A549 (cell line): ENCODE measurements around the gene TMEM140. TPM values are rescaled to one million over a fixed set of nuclear protein-coding genes. Genes with fewer than 3 reads are reported as not detected.

ENCODE experiments used
- ATAC-seq, 2 experiments: fragments of 200-7000 bp in 1 of 2; fragments of >200 bp in 1 of 2; cut with Nextera tagmentation in 1 of 2; cut with Tn5 transposase in 1 of 2; 3 replicates each; pipeline versions ENCODE4 v1.8.0 to v1.9.1; 2018 to 2020; ENCODE audit warnings: mild to moderate bottlenecking in 1 of 2, moderate library complexity in 1 of 2
- CTCF ChIA-PET: fragments of 300-600 bp; sonication (Branson Sonifier 250); formaldehyde crosslinking; extraction: SDS; loops from one replicate; lab custom pipeline; 2021; ENCODE audit warnings: antibody characterized with exemption, inconsistent platforms; lab: Yijun Ruan, JAX
- POLR2A ChIA-PET: fragments of 350-600 bp; formaldehyde crosslinking; extraction: SDS; loops from one replicate; lab custom pipeline; 2021; ENCODE audit warnings: antibody characterized with exemption, inconsistent platforms; lab: Yijun Ruan, JAX
- DNase-seq, 2 experiments: peaks; one replicate each; pipeline versions ENCODE4 v3.0.0 to v3.0.0-alpha.2; 2011 to 2016; ENCODE audit warnings: low read depth in 1 of 2, low spot score in 1 of 2
- FAIRE-seq: peaks from 2 replicates; lab custom pipeline; 2011; peaks lifted over from hg19 to GRCh38; lab: Jason Lieb, UNC
- H3K27ac ChIP-seq, 2 experiments: fragments of >200 bp; sonication (Bioruptor Twin); formaldehyde crosslinking; 3 replicates each; pipeline ENCODE4 v1.5.1; 2016 to 2017
- H3K4me1 ChIP-seq: fragments of >200 bp; sonication (Bioruptor Twin); formaldehyde crosslinking; 3 replicates; pipeline ENCODE4 v1.6.1; 2016
- H3K4me2 ChIP-seq: fragments of >200 bp; sonication (Bioruptor Twin); formaldehyde crosslinking; 3 replicates; pipeline ENCODE4 v1.6.1; 2016
- H3K4me3 ChIP-seq: fragments of >200 bp; sonication (Bioruptor Twin); formaldehyde crosslinking; 3 replicates; pipeline ENCODE4 v1.5.1; 2016
- H3K9me3 ChIP-seq: fragments of >200 bp; sonication (Bioruptor Twin); formaldehyde crosslinking; 3 replicates; pipeline ENCODE4 v1.6.1; 2016
- ATOH8 ChIP-seq: fragments of 250-450 bp; sonication (Bioruptor Pico); IDR thresholded peaks from 2 replicates; pipeline ENCODE4 v1.5.0; 2020; ENCODE audit warnings: low read depth, mild to moderate bottlenecking, moderate library complexity
- CBX8 ChIP-seq: fragments of 200-600 bp; sonication (generic); IDR thresholded peaks from 2 replicates; pipeline ENCODE4 v1.6.1; 2016
- CEBPB ChIP-seq, 2 experiments: fragments of >200 bp in 1 of 2; sonication (Bioruptor Twin) in 1 of 2; formaldehyde crosslinking in 1 of 2; IDR thresholded peaks; 2 replicates each; pipeline ENCODE4 v1.6.1; 2012 to 2016
- E2F6 ChIP-seq: IDR thresholded peaks from 2 replicates; pipeline ENCODE4 v1.6.1; 2012; ENCODE audit warnings: low read depth, borderline replicate concordance
- ELK1 ChIP-seq: fragments of 150-350 bp; IDR thresholded peaks from 2 replicates; pipeline ENCODE4 v1.6.1; 2014; ENCODE audit warnings: low read depth, mild to moderate bottlenecking, low read length
- EP300 ChIP-seq, 2 experiments: fragments of >200 bp; sonication (Bioruptor Twin); formaldehyde crosslinking; IDR thresholded peaks; 2 replicates in 1 of 2; 3 replicates in 1 of 2; pipeline ENCODE4 v1.6.1; 2016 to 2017
- FOSB ChIP-seq: fragments of 250-450 bp; sonication (Bioruptor Pico); IDR thresholded peaks from 2 replicates; pipeline ENCODE4 v1.5.0; 2020; ENCODE audit warnings: mild to moderate bottlenecking, moderate library complexity
- FOSL2 ChIP-seq, 2 experiments: fragments of 450-650 bp in 1 of 2; fragments of >200 bp in 1 of 2; sonication (Bioruptor Twin) in 1 of 2; formaldehyde crosslinking; IDR thresholded peaks; 2 replicates each; pipeline versions ENCODE4 v1.5.0 to v1.6.1; 2016 to 2020; ENCODE audit warnings: mild to moderate bottlenecking in 1 of 2, moderate library complexity in 1 of 2
- GATA3 ChIP-seq: IDR thresholded peaks from 2 replicates; pipeline ENCODE4 v1.6.1; 2012; ENCODE audit warnings: borderline replicate concordance
- HDAC2 ChIP-seq: fragments of 200-600 bp; sonication (generic); IDR thresholded peaks from 2 replicates; pipeline ENCODE4 v1.6.1; 2016
- HEYL ChIP-seq: fragments of 250-450 bp; sonication (Bioruptor Pico); IDR thresholded peaks from 2 replicates; pipeline ENCODE4 v1.8.0; 2021; ENCODE audit warnings: mild to moderate bottlenecking, moderate library complexity
- HOXB13 ChIP-seq: fragments of 250-450 bp; sonication (Bioruptor Pico); IDR thresholded peaks from 2 replicates; pipeline ENCODE4 v1.5.0; 2020; ENCODE audit warnings: low read depth, mild to moderate bottlenecking, moderate library complexity
- KDM1A ChIP-seq: fragments of 200-600 bp; sonication (generic); IDR thresholded peaks from 2 replicates; pipeline ENCODE4 v1.6.1; 2016; ENCODE audit warnings: low read depth, mild to moderate bottlenecking
- KDM5A ChIP-seq: fragments of 200-600 bp; sonication (generic); IDR thresholded peaks from 2 replicates; pipeline ENCODE4 v1.6.1; 2016; ENCODE audit warnings: antibody characterized with exemption, mild to moderate bottlenecking
- MAX ChIP-seq: IDR thresholded peaks from 2 replicates; pipeline ENCODE4 v1.6.1; 2012
- NFE2L2 ChIP-seq: fragments of 150-350 bp; conservative IDR thresholded peaks from 2 replicates; pipeline ENCODE4 v1.6.1; 2014; ENCODE audit warnings: low read length
- NR3C1 ChIP-seq: fragments of >200 bp; sonication (Bioruptor Twin); formaldehyde crosslinking; IDR thresholded peaks from 3 replicates; pipeline ENCODE4 v1.6.1; 2017
- PHF8 ChIP-seq: fragments of 200-600 bp; sonication (generic); IDR thresholded peaks from 2 replicates; pipeline ENCODE4 v1.6.1; 2016; ENCODE audit warnings: low read depth, mild to moderate bottlenecking, antibody characterized with exemption, moderate library complexity, borderline replicate concordance
- POLR2A ChIP-seq: IDR thresholded peaks from 2 replicates; pipeline ENCODE4 v1.6.1; 2012; ENCODE audit warnings: mild to moderate bottlenecking, low read length
- RARB ChIP-seq: fragments of 250-450 bp; sonication (Bioruptor Pico); IDR thresholded peaks from 2 replicates; pipeline ENCODE4 v1.8.0; 2021; ENCODE audit warnings: mild to moderate bottlenecking, moderate library complexity
- RFX5 ChIP-seq: fragments of 450-650 bp; IDR thresholded peaks from 2 replicates; pipeline ENCODE4 v1.7.1; 2014; ENCODE audit warnings: antibody characterized with exemption, mild to moderate bottlenecking, moderate library complexity
- RNF2 ChIP-seq: fragments of 200-600 bp; sonication (generic); IDR thresholded peaks from 2 replicates; pipeline ENCODE4 v1.6.1; 2016; ENCODE audit warnings: low read depth, mild to moderate bottlenecking, antibody characterized with exemption, moderate library complexity, borderline replicate concordance
- SREBF2 ChIP-seq: fragments of 450-650 bp; IDR thresholded peaks from 2 replicates; pipeline ENCODE4 v1.6.1; 2014; ENCODE audit warnings: mild to moderate bottlenecking, moderate library complexity
- TP53 ChIP-seq: fragments of 250-450 bp; sonication (Bioruptor Pico); IDR thresholded peaks from 2 replicates; pipeline ENCODE4 v1.5.0; 2021; ENCODE audit warnings: mild to moderate bottlenecking, moderate library complexity
- USF2 ChIP-seq: fragments of 450-650 bp; IDR thresholded peaks from 2 replicates; pipeline ENCODE4 v1.6.1; 2014; ENCODE audit warnings: antibody characterized with exemption
- WGBS: methylation state at CpG from one replicate; pipeline ENCODE4 v1.1.6; 2017; ENCODE audit errors: missing lambda C conversion rate; 5-methylcytosine and 5-hydroxymethylcytosine counted together
- polyA plus RNA-seq, 4 experiments: library from polyadenylated mRNA; depleted of rRNA in 3 of 4; stranded (reverse); fragments of >200 nt; fragmentation: RNase III in 1 of 4; extraction: RNeasy Plus Mini Kit Qiagen cat#74134 plus additional on column Dnase treatment in 1 of 4; gene quantifications; 2 replicates in 3 of 4; 3 replicates in 1 of 4; pipeline ENCODE4 v1.2.3, GENCODE V29; 2011 to 2017

Gene TMEM140
- polyA plus RNA-seq, 2 of the 4 experiments (the other 2 are of a cell fraction), result 0.72 to 0.87 TPM

- H3K27ac ChIP-seq, result no peak overlapping the region
- ATAC-seq, result no peak
- CTCF ChIA-PET, result interaction anchor here (0.9 to 3.7 kb wide), 4 partner anchors 8 to 534 kb away, joined by 3 to 31 read pairs (median 4); partner anchors contain the start of gene TMEM140
- TF ChIP-seq RARB (CRISPR knock-in tag) (no peak), FOSB (no peak), POLR2A (no peak), MAX (no peak), KDM1A (no peak), ELK1 (no peak), SREBF2 (no peak), E2F6 (no peak), PHF8 (no peak), CEBPB (IDR thresholded peaks at IDR 0.05) (no peak), TP53 (CRISPR knock-in tag) (no peak), NFE2L2 (no peak), RNF2 (no peak), FOSL2 (IDR thresholded peaks at IDR 0.05) (no peak), FOSL2 (CRISPR knock-in tag; IDR thresholded peaks at IDR 0.05) (no peak), RFX5 (no peak), HDAC2 (no peak)
- TF ChIP-seq, all 56 proteins: peak for 0
- FAIRE-seq, result no peak
- DNase-seq, result no peak
- Histone ChIP-seq H3K4me3 (no peak overlapping the region), H3K4me2 (no peak overlapping the region), H3K9me3 (peaks cover 5% of the 10 kb centered on the region; the same call in 1 of the 3 replicates), H3K4me1 (peaks cover 20% of the 10 kb centered on the region)
- POLR2A ChIA-PET, result no interaction called here
- 90% methylated on average over 12 of the region's 12 CpGs for WGBS
These were observed 19.6 kb downstream of the TMEM140 start for GRCh38 chr7:135167365-135167917.

GRCh38 chr7:135168001-135168400 lies 20.1 kb downstream of the TMEM140 start:
- ATAC-seq (no peak), FAIRE-seq (no peak), DNase-seq (no peak)
- Histone ChIP-seq H3K4me3 (no peak overlapping the region), H3K9me3 (no peaks in the 10 kb centered on the region), H3K4me2 (peak overlapping the region; percentile 94), H3K27ac (peak overlapping the region in 1 of 2 experiments; percentile 99; a peak in 3 of 6 replicates), H3K4me1 (peaks cover 25% of the 10 kb centered on the region)
- TF ChIP-seq NR3C1, result no peak
- TF ChIP-seq RNF2, result no peak
- no peak for TF ChIP-seq HOXB13 (CRISPR knock-in tag)
- TF ChIP-seq ELK1, result no peak
- TF ChIP-seq TP53 (CRISPR knock-in tag), result no peak
- no peak for TF ChIP-seq EP300 (IDR thresholded peaks at IDR 0.05)
- no peak for TF ChIP-seq USF2
- no peak for TF ChIP-seq ATOH8
- no peak for TF ChIP-seq KDM5A
- TF ChIP-seq GATA3, result no peak
- TF ChIP-seq CBX8, result no peak
- TF ChIP-seq HEYL (CRISPR knock-in tag), result no peak
- WGBS, result 68% methylated on average over 6 of the region's 9 CpGs
- CTCF ChIA-PET, result interaction anchor here (1.1 to 3.7 kb wide), 3 partner anchors 9 to 534 kb away, joined by 3 to 31 read pairs (median 6); partner anchors contain the start of gene TMEM140
- POLR2A ChIA-PET, result no interaction called here
